ENCODE results near the gene ADM2. TPM values are rescaled to one million over a fixed set of nuclear protein-coding genes. Genes with fewer than 3 reads are reported as not detected.

ADM2 gene
- total RNA-seq, 1 donor from 2014 or later = 3.7 TPM

GRCh38 chr22:50436015-50436830 lies 45.1 kb upstream of the ADM2 start:
- FAIRE-seq = no peak
- TF ChIP-seq, protein P1, sequence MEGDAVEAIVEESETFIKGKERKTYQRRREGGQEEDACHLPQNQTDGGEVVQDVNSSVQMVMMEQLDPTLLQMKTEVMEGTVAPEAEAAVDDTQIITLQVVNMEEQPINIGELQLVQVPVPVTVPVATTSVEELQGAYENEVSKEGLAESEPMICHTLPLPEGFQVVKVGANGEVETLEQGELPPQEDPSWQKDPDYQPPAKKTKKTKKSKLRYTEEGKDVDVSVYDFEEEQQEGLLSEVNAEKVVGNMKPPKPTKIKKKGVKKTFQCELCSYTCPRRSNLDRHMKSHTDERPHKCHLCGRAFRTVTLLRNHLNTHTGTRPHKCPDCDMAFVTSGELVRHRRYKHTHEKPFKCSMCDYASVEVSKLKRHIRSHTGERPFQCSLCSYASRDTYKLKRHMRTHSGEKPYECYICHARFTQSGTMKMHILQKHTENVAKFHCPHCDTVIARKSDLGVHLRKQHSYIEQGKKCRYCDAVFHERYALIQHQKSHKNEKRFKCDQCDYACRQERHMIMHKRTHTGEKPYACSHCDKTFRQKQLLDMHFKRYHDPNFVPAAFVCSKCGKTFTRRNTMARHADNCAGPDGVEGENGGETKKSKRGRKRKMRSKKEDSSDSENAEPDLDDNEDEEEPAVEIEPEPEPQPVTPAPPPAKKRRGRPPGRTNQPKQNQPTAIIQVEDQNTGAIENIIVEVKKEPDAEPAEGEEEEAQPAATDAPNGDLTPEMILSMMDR (IDR thresholded peaks at IDR 0.05; ENCODE audit: insufficient read depth, low read length, severe bottlenecking) = no peak

DNA sequence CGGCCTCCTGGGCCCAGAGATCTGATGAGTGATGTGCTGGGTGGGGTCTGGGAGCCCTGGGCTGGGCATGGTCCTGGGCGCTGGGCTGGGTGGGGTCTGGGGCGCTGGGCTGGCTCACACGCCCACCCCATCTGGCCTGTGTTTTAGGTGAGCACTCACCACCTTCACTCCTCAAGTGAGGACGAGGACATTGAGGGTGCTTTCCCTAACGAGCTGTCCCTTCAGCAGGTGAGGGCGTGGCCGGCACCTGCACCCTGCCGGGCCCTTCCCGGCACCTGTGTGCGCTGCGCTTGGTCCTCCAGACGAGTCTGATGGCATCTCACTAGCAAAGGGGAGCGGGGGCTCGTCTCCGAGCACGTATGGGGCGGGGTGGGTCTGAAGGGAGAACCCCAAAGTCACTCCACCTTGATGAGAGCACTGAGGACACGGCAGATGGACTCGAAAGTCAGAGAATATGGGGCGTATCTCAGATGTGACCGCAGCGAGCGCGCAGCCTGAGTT lies 44.5 kb upstream of the ADM2 start:
- Histone ChIP-seq H3K4me3 (ENCODE audit: low read depth, low read length) (no peak overlapping the region), H3K36me3 (ENCODE audit: control insufficient read depth, insufficient read depth, low read length) (peaks cover 38% of the 10 kb centered on the region), H3K27me3 (ENCODE audit: control insufficient read depth, insufficient read depth, low read length) (no peaks in the 10 kb centered on the region)
- DNase-seq (ENCODE audit: low read depth) = no peak
- FAIRE-seq = no peak
- TF ChIP-seq, protein P1 (IDR thresholded peaks at IDR 0.05; ENCODE audit: insufficient read depth, low read length, severe bottlenecking) = no peak

More at GRCh38 chr22:50436015-50436830, 45.1 kb upstream of the ADM2 start:
- H3K4me3 ChIP-seq (ENCODE audit: low read depth, low read length) = no peak overlapping the region
- no peaks in the 10 kb centered on the region for H3K27me3 ChIP-seq (ENCODE audit: control insufficient read depth, insufficient read depth, low read length)
- peaks cover 41% of the 10 kb centered on the region for H3K36me3 ChIP-seq (ENCODE audit: control insufficient read depth, insufficient read depth, low read length)
- DNase-seq (ENCODE audit: low read depth) = no peak

DNA sequence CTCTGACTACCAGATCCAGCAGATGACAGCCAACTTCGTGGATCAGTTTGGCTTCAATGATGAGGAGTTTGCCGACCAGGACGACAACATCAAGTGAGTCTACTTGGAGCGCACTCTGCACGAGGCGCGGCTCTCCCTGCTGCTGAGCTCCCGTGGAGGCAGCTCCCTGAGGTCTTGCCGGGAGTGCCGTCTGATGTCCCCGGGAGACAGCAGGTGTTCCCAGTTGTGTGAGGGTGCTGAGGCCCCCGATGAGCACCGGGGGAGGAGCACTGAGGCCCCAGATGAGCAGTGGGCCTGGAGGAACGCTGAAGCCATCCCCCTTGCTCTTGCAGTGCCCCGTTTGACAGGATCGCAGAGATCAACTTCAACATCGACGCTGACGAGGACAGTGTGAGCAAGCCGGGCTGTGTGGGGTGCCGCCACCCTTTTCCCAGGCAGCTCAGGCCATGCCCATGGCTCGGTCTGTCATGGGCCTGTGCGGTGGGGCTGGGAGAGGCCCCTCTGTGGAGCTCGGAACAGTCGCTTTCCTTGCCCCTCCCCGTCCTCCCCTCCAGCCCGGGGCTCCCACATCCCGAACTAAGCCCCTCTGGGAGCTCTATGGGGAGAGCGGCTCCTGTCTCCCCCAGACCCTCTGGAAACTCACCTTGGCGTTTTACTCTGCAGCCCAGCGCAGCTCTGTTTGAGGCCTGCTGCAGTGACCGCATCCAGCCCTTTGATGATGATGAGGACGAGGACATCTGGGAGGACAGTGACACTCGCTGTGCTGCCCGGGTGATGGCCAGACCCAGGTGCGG lies 43.6 kb upstream of the ADM2 start:
- H3K36me3 ChIP-seq (ENCODE audit: control insufficient read depth, insufficient read depth, low read length) = peaks cover 30% of the 10 kb centered on the region
- DNase-seq (ENCODE audit: low read depth) (no peak), FAIRE-seq (no peak)
- H3K4me3 ChIP-seq (ENCODE audit: low read depth, low read length) = no peak overlapping the region
- TF ChIP-seq, protein P1 (IDR thresholded peaks at IDR 0.05; ENCODE audit: insufficient read depth, low read length, severe bottlenecking) = no peak
- no peaks in the 10 kb centered on the region for H3K27me3 ChIP-seq (ENCODE audit: control insufficient read depth, insufficient read depth, low read length)

- peaks cover 30% of the 10 kb centered on the region for H3K36me3 ChIP-seq (ENCODE audit: control insufficient read depth, insufficient read depth, low read length)
- no peaks in the 10 kb centered on the region for H3K27me3 ChIP-seq (ENCODE audit: control insufficient read depth, insufficient read depth, low read length)
- FAIRE-seq (no peak), DNase-seq (ENCODE audit: low read depth) (no peak)
- TF ChIP-seq, protein P1 (IDR thresholded peaks at IDR 0.05; ENCODE audit: insufficient read depth, low read length, severe bottlenecking) = no peak
- H3K4me3 ChIP-seq (ENCODE audit: low read depth, low read length) = no peak overlapping the region
These were observed 42.8 kb upstream of the ADM2 start for GRCh38 chr22:50438305-50439275.

DNA sequence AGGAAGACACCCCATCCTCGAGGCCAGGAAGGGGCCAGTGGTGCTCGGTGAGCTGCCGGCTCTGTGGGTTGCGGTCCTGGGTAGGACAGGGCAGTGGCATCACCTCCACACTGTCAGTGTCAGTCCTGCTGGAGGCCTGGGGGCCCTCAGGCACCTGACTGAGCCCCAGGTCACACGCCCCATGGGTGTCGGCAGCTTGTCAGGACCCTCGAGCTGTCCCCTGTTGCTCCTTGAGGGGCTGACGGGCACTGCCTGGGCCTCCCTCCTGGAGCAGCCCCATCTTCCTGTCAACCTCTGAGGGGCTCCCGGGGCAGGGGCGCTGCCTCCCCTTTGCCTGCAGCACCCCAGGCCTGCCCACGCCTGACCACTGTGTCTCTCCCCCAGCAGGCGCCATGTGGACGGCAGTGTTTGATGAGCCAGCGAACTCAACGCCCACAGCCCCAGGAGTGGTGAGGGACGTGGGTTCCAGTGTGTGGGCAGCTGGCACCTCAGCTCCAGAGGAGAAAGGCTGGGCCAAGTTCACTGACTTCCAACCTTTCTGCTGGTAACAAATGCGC lies 42.0 kb upstream of the ADM2 start:
- H3K27me3 ChIP-seq (ENCODE audit: control insufficient read depth, insufficient read depth, low read length) = no peaks in the 10 kb centered on the region
- DNase-seq (ENCODE audit: low read depth) (no peak), FAIRE-seq (no peak)
- H3K36me3 ChIP-seq (ENCODE audit: control insufficient read depth, insufficient read depth, low read length) = peaks cover 30% of the 10 kb centered on the region
- TF ChIP-seq, protein P1 (IDR thresholded peaks at IDR 0.05; ENCODE audit: insufficient read depth, low read length, severe bottlenecking) = no peak
- H3K4me3 ChIP-seq (ENCODE audit: low read depth, low read length) = no peak overlapping the region
